ENCODE data around the gene TUBD1. TPM values are rescaled to one million over a fixed set of nuclear protein-coding genes. Genes with fewer than 3 reads are reported as not detected.

The TUBD1 gene
- total RNA-seq, 2 experiments from 2014 or later, result 9.7 to 11.0 TPM

Small RNA genes lying within 50 kb of the gene (microRNA-seq; reads per million reads assigned to microRNA genes)
- gene MIR21 (ENCODE audit: borderline microRNAs expressed), result 15,980 reads per million, percentile 97 among the genes with 10 or more reads in this experiment

Other genes with a start within 250 kb of the TUBD1 start
- gene PTRH2, start 185.5 kb downstream of the TUBD1 start, total RNA-seq, result 1 to 10 TPM; 6.1 to 7.6 TPM
- gene VMP1, start 185.3 kb downstream of the TUBD1 start, total RNA-seq, result 10 to 100 TPM; 56.8 to 66.2 TPM
- gene RPS6KB1, start 178 bp upstream of the TUBD1 start, total RNA-seq, result 100 to 1,000 TPM; 153 to 171 TPM
- gene RNFT1, start 71.8 kb upstream of the TUBD1 start, total RNA-seq, result 10 to 100 TPM; 21.2 to 26.6 TPM
- gene HEATR6, start 186.0 kb upstream of the TUBD1 start, total RNA-seq, result 1 to 10 TPM; 8.8 to 9.1 TPM

All from CD8-positive, alpha-beta T cell (primary cell).